Measurements from ENCODE around the gene TBC1D8B. TPM values are rescaled to one million over a fixed set of nuclear protein-coding genes. Genes with fewer than 3 reads are reported as not detected.

Gene TBC1D8B
- total RNA-seq, 1 experiment from 2014 or later, result 14.9 TPM

- Mint-ChIP-seq H3K36me3 (ENCODE audit: insufficient read depth, unreplicated experiment) (no peaks in the 10 kb centered on the region), H3K27ac (ENCODE audit: unreplicated experiment) (no peak overlapping the region), H3K9me3 (ENCODE audit: low read depth, unreplicated experiment) (no peaks in the 10 kb centered on the region), H3K27me3 (ENCODE audit: unreplicated experiment) (no peaks in the 10 kb centered on the region), H3K4me1 (ENCODE audit: low read depth, unreplicated experiment) (peaks cover 48% of the 10 kb centered on the region), H3K4me3 (ENCODE audit: low read depth, unreplicated experiment) (no peak overlapping the region)
- CTCF ChIA-PET, result no interaction called here
- TF ChIP-seq CTCF (IDR thresholded peaks at IDR 0.05; ENCODE audit: unreplicated experiment), result no peak
- DNase-seq, result no peak
- no TSS peak for BruUV-seq (replicated peaks)
- intact Hi-C loops (cut with micrococcal nuclease; ENCODE audit: unreplicated experiment), result no loop called here
Observed at GRCh38 chrX:106902684-106903083, 100.2 kb downstream of the TBC1D8B start.

- H3K4me1 Mint-ChIP-seq (ENCODE audit: low read depth, unreplicated experiment), result peaks cover 50% of the 10 kb centered on the region
- H3K9me3 Mint-ChIP-seq (ENCODE audit: low read depth, unreplicated experiment), result no peaks in the 10 kb centered on the region
- H3K27ac Mint-ChIP-seq (ENCODE audit: unreplicated experiment), result no peak within 1 kb of the TSS
- H3K36me3 Mint-ChIP-seq (ENCODE audit: insufficient read depth, unreplicated experiment), result no peaks in the 10 kb centered on the region
- intact Hi-C loops (cut with micrococcal nuclease; ENCODE audit: unreplicated experiment), result no loop called here
- no peak within 1 kb of the TSS for H3K4me3 Mint-ChIP-seq (ENCODE audit: low read depth, unreplicated experiment)
- no peak for TF ChIP-seq CTCF (IDR thresholded peaks at IDR 0.05; ENCODE audit: unreplicated experiment)
- BruUV-seq (replicated peaks), result no TSS peak
- H3K27me3 Mint-ChIP-seq (ENCODE audit: unreplicated experiment), result no peaks in the 10 kb centered on the region
- CTCF ChIA-PET, result no interaction called here
- DNase-seq, result no peak
Observed at GRCh38 chrX:106903291-106903824, 100.9 kb downstream of the TBC1D8B start, which contains the start of gene RIPPLY1. Gene RIPPLY1 (minus strand): TSS chrX:106903341. CDS start chrX:106903287, 54 bp downstream.

- no peak overlapping the region for H3K27ac Mint-ChIP-seq (ENCODE audit: unreplicated experiment)
- intact Hi-C loops (cut with micrococcal nuclease; ENCODE audit: unreplicated experiment), result no loop called here
- no peaks in the 10 kb centered on the region for H3K27me3 Mint-ChIP-seq (ENCODE audit: unreplicated experiment)
- no peak overlapping the region for H3K4me3 Mint-ChIP-seq (ENCODE audit: low read depth, unreplicated experiment)
- H3K36me3 Mint-ChIP-seq (ENCODE audit: insufficient read depth, unreplicated experiment), result no peaks in the 10 kb centered on the region
- no TSS peak for BruUV-seq (replicated peaks)
- TF ChIP-seq CTCF (IDR thresholded peaks at IDR 0.05; ENCODE audit: unreplicated experiment), result no peak
- DNase-seq, result no peak
- CTCF ChIA-PET, result no interaction called here
- H3K4me1 Mint-ChIP-seq (ENCODE audit: low read depth, unreplicated experiment), result peaks cover 50% of the 10 kb centered on the region
- no peaks in the 10 kb centered on the region for H3K9me3 Mint-ChIP-seq (ENCODE audit: low read depth, unreplicated experiment)
Observed at GRCh38 chrX:106903856-106904528, 101.5 kb downstream of the TBC1D8B start.

- no peak for DNase-seq
- intact Hi-C loops (cut with micrococcal nuclease; ENCODE audit: unreplicated experiment), result no loop called here
- H3K9me3 Mint-ChIP-seq (ENCODE audit: low read depth, unreplicated experiment), result no peaks in the 10 kb centered on the region
- peaks cover 39% of the 10 kb centered on the region for H3K4me1 Mint-ChIP-seq (ENCODE audit: low read depth, unreplicated experiment)
- no peak overlapping the region for H3K4me3 Mint-ChIP-seq (ENCODE audit: low read depth, unreplicated experiment)
- BruUV-seq (replicated peaks), result no TSS peak
- no peak for TF ChIP-seq CTCF (IDR thresholded peaks at IDR 0.05; ENCODE audit: unreplicated experiment)
- H3K36me3 Mint-ChIP-seq (ENCODE audit: insufficient read depth, unreplicated experiment), result no peaks in the 10 kb centered on the region
- no peaks in the 10 kb centered on the region for H3K27me3 Mint-ChIP-seq (ENCODE audit: unreplicated experiment)
- CTCF ChIA-PET, result interaction anchor here (1.9 kb wide), 1 partner anchor 55 kb away, joined by 7 read pairs; no protein-coding TSS in a partner anchor
- H3K27ac Mint-ChIP-seq (ENCODE audit: unreplicated experiment), result no peak overlapping the region
Observed at GRCh38 chrX:106905064-106905708, 102.7 kb downstream of the TBC1D8B start.

All from Calu3 (cell line).